ENCODE results near the gene RIBC2.

DNA sequence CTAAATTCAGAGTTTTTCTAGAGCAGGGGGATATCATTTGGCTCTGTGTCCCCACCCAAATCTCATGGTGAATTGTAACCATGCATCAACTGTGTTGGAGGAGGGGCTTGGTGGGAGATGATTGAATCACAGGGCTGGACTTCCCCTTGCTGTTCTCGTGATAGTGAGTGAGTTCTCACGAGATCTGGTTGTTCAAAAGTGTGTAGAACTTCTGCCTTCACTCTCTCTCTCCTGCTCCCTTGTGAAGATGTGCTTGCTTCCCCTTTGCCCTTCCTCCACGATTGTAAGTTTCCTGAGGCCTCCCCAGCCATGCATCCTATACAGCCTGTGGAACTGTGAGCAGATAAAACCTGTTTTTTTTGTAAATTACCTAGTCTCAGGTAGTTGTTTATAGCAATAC is 67.2 kb downstream of the RIBC2 start:
- TF ChIP-seq, protein P1, sequence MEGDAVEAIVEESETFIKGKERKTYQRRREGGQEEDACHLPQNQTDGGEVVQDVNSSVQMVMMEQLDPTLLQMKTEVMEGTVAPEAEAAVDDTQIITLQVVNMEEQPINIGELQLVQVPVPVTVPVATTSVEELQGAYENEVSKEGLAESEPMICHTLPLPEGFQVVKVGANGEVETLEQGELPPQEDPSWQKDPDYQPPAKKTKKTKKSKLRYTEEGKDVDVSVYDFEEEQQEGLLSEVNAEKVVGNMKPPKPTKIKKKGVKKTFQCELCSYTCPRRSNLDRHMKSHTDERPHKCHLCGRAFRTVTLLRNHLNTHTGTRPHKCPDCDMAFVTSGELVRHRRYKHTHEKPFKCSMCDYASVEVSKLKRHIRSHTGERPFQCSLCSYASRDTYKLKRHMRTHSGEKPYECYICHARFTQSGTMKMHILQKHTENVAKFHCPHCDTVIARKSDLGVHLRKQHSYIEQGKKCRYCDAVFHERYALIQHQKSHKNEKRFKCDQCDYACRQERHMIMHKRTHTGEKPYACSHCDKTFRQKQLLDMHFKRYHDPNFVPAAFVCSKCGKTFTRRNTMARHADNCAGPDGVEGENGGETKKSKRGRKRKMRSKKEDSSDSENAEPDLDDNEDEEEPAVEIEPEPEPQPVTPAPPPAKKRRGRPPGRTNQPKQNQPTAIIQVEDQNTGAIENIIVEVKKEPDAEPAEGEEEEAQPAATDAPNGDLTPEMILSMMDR (IDR thresholded peaks at IDR 0.05) = no peak
- TF ChIP-seq EP300 (IDR thresholded peaks at IDR 0.05) (no peak), POLR2A (IDR thresholded peaks at IDR 0.05) (no peak)

Measured in gastroesophageal sphincter (tissue), 3 donors.